Neuronal stem cell (in vitro differentiated cells): Measurements from ENCODE around the gene CREB3L2.
"Not testable (repeated sequence)": the region's sequence is repeated elsewhere in the genome, so short reads cannot be mapped to it uniquely, and the experiment has no call there.

Experiments used
- DNase-seq: peaks from one replicate; pipeline ENCODE4 v3.0.0-alpha.2; 2013; ENCODE audit warnings: low spot score
- H2AFZ ChIP-seq: one replicate; pipeline ENCODE4 v1.6.1; 2013; ENCODE audit warnings: mild to moderate bottlenecking, low read length, inconsistent platforms
- H2AK5ac ChIP-seq: 2 replicates; pipeline ENCODE4 v1.6.1; 2013; ENCODE audit warnings: low read depth, mild to moderate bottlenecking, inconsistent platforms, low read length, moderate library complexity, mixed read lengths
- H2BK120ac ChIP-seq: 2 replicates; pipeline ENCODE4 v1.6.1; 2013; ENCODE audit warnings: low read depth, mild to moderate bottlenecking, inconsistent platforms, low read length, moderate library complexity, mixed read lengths
- H2BK12ac ChIP-seq: one replicate; pipeline ENCODE4 v1.6.1; 2013; ENCODE audit warnings: low read length, inconsistent platforms
- H2BK15ac ChIP-seq: 2 replicates; pipeline ENCODE4 v1.6.1; 2013; ENCODE audit warnings: mild to moderate bottlenecking, low read length, inconsistent platforms, mixed read lengths
- H2BK5ac ChIP-seq: one replicate; pipeline ENCODE4 v1.6.1; 2013; ENCODE audit warnings: inconsistent platforms, mild to moderate bottlenecking, low read length, moderate library complexity
- H3K14ac ChIP-seq: one replicate; pipeline ENCODE4 v1.6.1; 2013; ENCODE audit warnings: low read length, inconsistent platforms
- H3K18ac ChIP-seq: 2 replicates; pipeline ENCODE4 v1.6.1; 2013; ENCODE audit warnings: low read length, inconsistent platforms
- H3K23ac ChIP-seq: 2 replicates; pipeline ENCODE4 v1.6.1; 2013; ENCODE audit warnings: low read depth, mild to moderate bottlenecking, mixed read lengths, low read length, inconsistent platforms; ENCODE audit not compliant: poor library complexity
- H3K27ac ChIP-seq: replicated peaks from 3 replicates; pipeline ENCODE4 v1.5.1; 2013; ENCODE audit warnings: low read length, inconsistent platforms
- H3K27me3 ChIP-seq, 3 experiments: 2 replicates each; pipeline ENCODE4 v1.6.1; 2013; ENCODE audit warnings: low read length in 3 of 3, mild to moderate bottlenecking in 2 of 3, inconsistent platforms in 1 of 3, low read depth in 1 of 3, mixed read lengths in 1 of 3, moderate library complexity in 1 of 3; ENCODE audit not compliant: control insufficient read depth in 3 of 3, insufficient read depth in 3 of 3
- H3K36me3 ChIP-seq, 2 donors: replicated peaks in 1 of 2; 2 replicates each; pipeline ENCODE4 v1.6.1; 2013; ENCODE audit warnings: low read length in 2 of 2; ENCODE audit not compliant: control insufficient read depth in 2 of 2, insufficient read depth in 2 of 2
- H3K4ac ChIP-seq: 2 replicates; pipeline ENCODE4 v1.6.1; 2013; ENCODE audit warnings: inconsistent platforms, mild to moderate bottlenecking, low read length, moderate library complexity
- H3K4me1 ChIP-seq, 2 donors: 1 replicate in 1 of 2; 2 replicates in 1 of 2; pipeline ENCODE4 v1.6.1; 2013; ENCODE audit warnings: low read length in 2 of 2, low read depth in 1 of 2; ENCODE audit not compliant: control insufficient read depth in 2 of 2, insufficient read depth in 1 of 2
- H3K4me2 ChIP-seq: one replicate; pipeline ENCODE4 v1.6.1; 2013; ENCODE audit warnings: mild to moderate bottlenecking, low read length, inconsistent platforms; ENCODE audit not compliant: insufficient read depth, poor library complexity, severe bottlenecking
- H3K4me3 ChIP-seq, 2 donors: 2 replicates each; pipeline ENCODE4 v1.5.1; 2013; ENCODE audit warnings: low read length in 2 of 2, mild to moderate bottlenecking in 2 of 2, inconsistent platforms in 1 of 2, moderate library complexity in 1 of 2
- H3K79me1 ChIP-seq: one replicate; pipeline ENCODE4 v1.6.1; 2013; ENCODE audit warnings: low read depth, mild to moderate bottlenecking, inconsistent platforms, low read length, moderate library complexity
- H3K9ac ChIP-seq: one replicate; pipeline ENCODE4 v1.6.1; 2013; ENCODE audit warnings: mild to moderate bottlenecking, low read depth, low read length, inconsistent platforms; ENCODE audit not compliant: poor library complexity
- H3K9me3 ChIP-seq, 2 donors: replicated peaks in 1 of 2; 2 replicates each; pipeline versions ENCODE3 to v1.6.1; 2013; ENCODE audit warnings: low read length in 2 of 2, mild to moderate bottlenecking in 2 of 2, inconsistent platforms in 1 of 2, low read depth in 1 of 2, mixed read lengths in 1 of 2, moderate library complexity in 1 of 2; ENCODE audit not compliant: control insufficient read depth in 2 of 2, insufficient read depth in 1 of 2
- H4K8ac ChIP-seq: one replicate; pipeline ENCODE4 v1.6.1; 2013; ENCODE audit warnings: low read depth, mild to moderate bottlenecking, inconsistent platforms, low read length, moderate library complexity
- H4K91ac ChIP-seq: one replicate; pipeline ENCODE4 v1.6.1; 2013; ENCODE audit warnings: low read length, low read depth, mild to moderate bottlenecking, inconsistent platforms; ENCODE audit not compliant: poor library complexity
- WGBS, 2 donors: extraction: QIAGEN DNeasy Blood & Tissue Kit; methylation state at CpG; one replicate each; pipeline ENCODE4 v1.1.7; 2013; ENCODE audit warnings: missing lambda C conversion rate in 2 of 2, mixed read lengths in 1 of 2; ENCODE audit not compliant: insufficient read length in 2 of 2, insufficient replicate concordance in 1 of 2; ENCODE audit errors: extremely low coverage in 2 of 2; 5-methylcytosine and 5-hydroxymethylcytosine counted together

Gene CREB3L2

DNA sequence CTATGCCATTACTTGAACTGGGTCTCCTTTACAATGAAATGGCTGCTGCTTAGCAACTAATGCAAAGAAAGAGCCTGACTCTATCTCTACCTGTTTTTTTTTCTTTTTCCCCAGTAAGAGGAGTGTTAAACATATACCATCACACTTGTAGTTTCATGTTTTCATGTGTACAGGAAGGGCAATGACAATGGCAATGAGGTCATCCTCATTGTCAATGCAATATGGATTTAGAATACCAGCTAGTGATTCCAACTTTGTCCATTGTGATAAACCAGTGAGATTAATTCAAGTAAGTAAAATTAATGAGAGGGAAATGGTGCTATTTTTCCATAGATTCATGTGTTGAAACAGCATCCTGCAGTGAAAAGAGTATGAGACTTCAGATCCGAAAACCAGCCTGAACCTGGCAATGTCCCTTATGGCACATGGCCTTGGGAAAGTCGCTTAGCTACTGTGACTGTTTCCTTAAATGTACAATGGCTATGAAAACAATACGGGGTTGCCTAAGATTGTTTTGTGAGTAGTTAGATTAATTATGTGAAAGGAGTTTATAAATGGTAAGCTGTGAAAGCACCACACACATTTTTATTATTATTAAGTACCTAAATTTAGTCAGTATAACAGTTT, 166.3 kb downstream of the CREB3L2 start:
- H3K4me2 ChIP-seq = no peak overlapping the region
- H2AK5ac ChIP-seq = no peak overlapping the region
- no peak overlapping the region for H2BK5ac ChIP-seq
- H3K27me3 ChIP-seq = no peaks in the 10 kb centered on the region
- peaks cover 9 to 22% of the 10 kb centered on the region in 2 donors for H3K4me1 ChIP-seq
- no peak overlapping the region for H2AFZ ChIP-seq
- no peaks in the 10 kb centered on the region for H3K79me1 ChIP-seq
- no CpG with 5 or more reads among the region's 3 CpGs for WGBS, 2 donors
- no peak overlapping the region for H4K91ac ChIP-seq
- H2BK12ac ChIP-seq = no peak overlapping the region
- H2BK120ac ChIP-seq = no peak overlapping the region
- H3K9me3 ChIP-seq = peaks cover 10 to 12% of the 10 kb centered on the region in 2 donors
- no peak overlapping the region for H3K23ac ChIP-seq
- H3K4me3 ChIP-seq = no peak overlapping the region
- no peak overlapping the region for H4K8ac ChIP-seq
- H3K36me3 ChIP-seq = peaks cover 0 to 3% of the 10 kb centered on the region in 2 donors
- no peak overlapping the region for H3K9ac ChIP-seq
- no peak overlapping the region for H3K14ac ChIP-seq
- H3K18ac ChIP-seq = no peak overlapping the region
- no peak overlapping the region for H2BK15ac ChIP-seq
- H3K27ac ChIP-seq = no peak overlapping the region
- no peak overlapping the region for H3K4ac ChIP-seq
- DNase-seq = no peak

GRCh38 chr7:137834552-137834951, 167.3 kb downstream of the CREB3L2 start:
- Histone ChIP-seq H2AFZ (no peak overlapping the region), H3K27ac (no peak overlapping the region), H3K9me3 (peaks cover 10 to 12% of the 10 kb centered on the region in 2 donors), H4K8ac (no peak overlapping the region), H3K23ac (no peak overlapping the region), H3K4me3 (no peak overlapping the region), H3K27me3 (no peaks in the 10 kb centered on the region), H3K4me2 (no peak overlapping the region), H4K91ac (no peak overlapping the region), H3K79me1 (no peaks in the 10 kb centered on the region), H2BK12ac (no peak overlapping the region), H3K4me1 (peaks cover 6 to 12% of the 10 kb centered on the region in 2 donors), H2BK120ac (no peak overlapping the region), H3K14ac (no peak overlapping the region), H3K4ac (no peak overlapping the region), H2BK15ac (peak overlapping the region; percentile 14), H2BK5ac (no peak overlapping the region), H3K36me3 (peaks cover 0 to 3% of the 10 kb centered on the region in 2 donors), H3K18ac (no peak overlapping the region), H3K9ac (no peak overlapping the region), H2AK5ac (no peak overlapping the region)
- no CpG with 5 or more reads among the region's 1 CpG for WGBS, 2 donors
- DNase-seq = no peak

DNA sequence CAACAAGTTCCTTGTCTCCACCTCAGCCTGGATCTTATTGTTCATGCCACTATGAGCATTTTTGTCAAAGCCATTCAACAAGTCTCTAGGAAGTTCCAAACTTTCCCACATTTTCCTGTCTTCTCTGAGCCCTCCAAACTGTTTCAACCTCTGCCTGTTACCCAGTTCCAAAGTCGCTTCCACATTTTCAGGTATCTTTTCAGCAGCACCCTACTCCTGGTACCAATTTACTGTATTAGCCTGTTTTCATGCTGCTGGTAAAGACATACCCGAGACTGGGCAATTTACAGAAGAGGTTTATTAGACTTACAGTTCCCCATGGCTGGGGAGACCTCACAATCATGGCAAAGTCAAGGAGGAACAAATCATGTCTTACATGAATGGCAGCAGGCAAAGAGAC, 168.9 kb downstream of the CREB3L2 start:
- no CpG with 5 or more reads among the region's 2 CpGs for WGBS, 2 donors
- not testable (repeated sequence) for H2AFZ ChIP-seq

GRCh38 chr7:137832382-137832781, 169.5 kb downstream of the CREB3L2 start:
- H3K4ac ChIP-seq = no peak overlapping the region
- H2BK120ac ChIP-seq = no peak overlapping the region
- H3K4me2 ChIP-seq = no peak overlapping the region
- H2BK15ac ChIP-seq = no peak overlapping the region
- H3K27ac ChIP-seq = no peak overlapping the region
- H3K23ac ChIP-seq = no peak overlapping the region
- H2BK5ac ChIP-seq = no peak overlapping the region
- no peak overlapping the region for H4K91ac ChIP-seq
- no peak overlapping the region for H2AFZ ChIP-seq
- H3K79me1 ChIP-seq = no peaks in the 10 kb centered on the region
- no peak overlapping the region for H2AK5ac ChIP-seq
- no peak overlapping the region for H3K4me3 ChIP-seq
- WGBS, 2 donors = no CpG with 5 or more reads among the region's 2 CpGs
- H3K36me3 ChIP-seq = peaks cover 0 to 3% of the 10 kb centered on the region in 2 donors
- H4K8ac ChIP-seq = no peak overlapping the region
- peaks cover 10 to 12% of the 10 kb centered on the region in 2 donors for H3K9me3 ChIP-seq
- no peak for DNase-seq
- H3K4me1 ChIP-seq = no peaks in the 10 kb centered on the region
- H3K27me3 ChIP-seq = no peaks in the 10 kb centered on the region
- H3K9ac ChIP-seq = no peak overlapping the region
- H3K18ac ChIP-seq = no peak overlapping the region
- H2BK12ac ChIP-seq = no peak overlapping the region
- no peak overlapping the region for H3K14ac ChIP-seq

More for the DNA sequence above, 168.9 kb downstream of the CREB3L2 start:
- H3K79me1 ChIP-seq, H3K27ac ChIP-seq, H2BK120ac ChIP-seq, H3K9ac ChIP-seq, H3K4me3 ChIP-seq, H3K27me3 ChIP-seq, H3K23ac ChIP-seq, H3K36me3 ChIP-seq, DNase-seq, H3K4me1 ChIP-seq, H2BK12ac ChIP-seq, H3K4ac ChIP-seq, H4K91ac ChIP-seq, H3K18ac ChIP-seq, H3K4me2 ChIP-seq, H3K14ac ChIP-seq, H2AK5ac ChIP-seq, H4K8ac ChIP-seq, H2BK15ac ChIP-seq, H2BK5ac ChIP-seq: not testable (repeated sequence)
- peaks cover 10 to 12% of the 10 kb centered on the region in 2 donors for H3K9me3 ChIP-seq
